Thyroid gland (tissue), 4 donors: ENCODE results near the gene NELFA.

ENCODE experiments used
- POLR2A ChIP-seq, 2 donors: fragments of 450-650 bp; IDR thresholded peaks; one replicate each; pipeline ENCODE4 v1.6.1; 2017; ENCODE audit warnings: antibody characterized with exemption in 2 of 2, mild to moderate bottlenecking in 2 of 2, moderate library complexity in 1 of 2
- TF ChIP-seq, protein P1 (sequence below), 6 experiments: fragments of 200-600 bp in 3 of 6; fragments of 450-650 bp in 3 of 6; sonication (generic) in 3 of 6; IDR thresholded peaks; one replicate each; pipeline ENCODE4 v1.5.1; 2016 to 2019; ENCODE audit warnings: antibody characterized with exemption in 6 of 6, mild to moderate bottlenecking in 2 of 6, inconsistent platforms in 1 of 6, moderate library complexity in 1 of 6

DNA sequence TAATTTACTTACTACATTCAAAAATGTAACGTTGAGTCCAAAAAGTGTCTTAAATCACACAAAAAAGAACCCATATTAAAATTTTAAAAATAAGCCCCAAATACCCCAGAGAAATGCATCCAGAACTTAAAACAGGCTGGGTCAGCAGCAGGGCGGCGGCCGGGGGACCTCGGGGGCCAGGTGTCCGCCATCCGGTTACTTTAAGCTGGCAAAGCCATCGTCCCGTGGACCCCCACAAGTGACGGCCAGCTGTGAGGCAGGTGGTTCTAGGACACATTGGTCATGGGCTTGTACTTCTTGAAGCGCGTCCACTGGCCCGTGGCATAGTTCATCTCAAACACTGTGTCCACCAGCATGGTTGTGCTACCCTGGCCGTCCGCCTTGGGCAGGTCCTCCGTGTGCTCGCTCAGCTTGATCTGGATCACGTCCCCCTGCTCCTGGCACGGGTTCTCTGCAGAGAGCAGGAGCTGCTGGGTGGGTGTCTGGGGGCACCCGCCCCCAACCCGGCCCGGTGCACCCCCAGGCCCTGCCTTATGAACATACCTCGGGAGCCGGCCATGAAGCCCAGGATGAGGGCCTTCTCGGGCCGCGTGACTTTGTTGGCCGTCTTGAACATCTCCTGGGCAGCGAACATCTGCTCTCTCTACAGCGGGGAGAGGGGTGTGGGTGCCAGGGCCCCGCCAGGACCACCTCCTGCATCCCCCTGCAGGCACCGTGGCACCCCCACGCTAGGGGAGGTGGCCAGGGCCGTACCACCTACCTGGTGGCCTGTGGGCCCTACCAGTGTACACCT, 25.5 kb downstream of the NELFA start:
- TF ChIP-seq, protein P1, sequence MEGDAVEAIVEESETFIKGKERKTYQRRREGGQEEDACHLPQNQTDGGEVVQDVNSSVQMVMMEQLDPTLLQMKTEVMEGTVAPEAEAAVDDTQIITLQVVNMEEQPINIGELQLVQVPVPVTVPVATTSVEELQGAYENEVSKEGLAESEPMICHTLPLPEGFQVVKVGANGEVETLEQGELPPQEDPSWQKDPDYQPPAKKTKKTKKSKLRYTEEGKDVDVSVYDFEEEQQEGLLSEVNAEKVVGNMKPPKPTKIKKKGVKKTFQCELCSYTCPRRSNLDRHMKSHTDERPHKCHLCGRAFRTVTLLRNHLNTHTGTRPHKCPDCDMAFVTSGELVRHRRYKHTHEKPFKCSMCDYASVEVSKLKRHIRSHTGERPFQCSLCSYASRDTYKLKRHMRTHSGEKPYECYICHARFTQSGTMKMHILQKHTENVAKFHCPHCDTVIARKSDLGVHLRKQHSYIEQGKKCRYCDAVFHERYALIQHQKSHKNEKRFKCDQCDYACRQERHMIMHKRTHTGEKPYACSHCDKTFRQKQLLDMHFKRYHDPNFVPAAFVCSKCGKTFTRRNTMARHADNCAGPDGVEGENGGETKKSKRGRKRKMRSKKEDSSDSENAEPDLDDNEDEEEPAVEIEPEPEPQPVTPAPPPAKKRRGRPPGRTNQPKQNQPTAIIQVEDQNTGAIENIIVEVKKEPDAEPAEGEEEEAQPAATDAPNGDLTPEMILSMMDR (IDR thresholded peaks at IDR 0.05): no peak
- TF ChIP-seq POLR2A (IDR thresholded peaks at IDR 0.05): no peak
